ENCODE measurements around the gene ZSWIM4.
A peak's percentile ranks its signal among the peaks of the same experiment; 100 is the strongest.
"Not testable (repeated sequence)": the region's sequence is repeated elsewhere in the genome, so short reads cannot be mapped to it uniquely, and the experiment has no call there.

ZSWIM4 gene

GRCh38 chr19:13778398-13778797 lies 16.8 kb upstream of the ZSWIM4 start:
- no peak for DNase-seq (ENCODE audit: low read depth in 2 of 2)

GRCh38 chr19:13778847-13779246 lies 16.4 kb upstream of the ZSWIM4 start:
- DNase-seq (ENCODE audit: low read depth in 2 of 2): no peak

GRCh38 chr19:13779794-13780193 lies 15.4 kb upstream of the ZSWIM4 start:
- DNase-seq (ENCODE audit: low read depth in 2 of 2): not testable (repeated sequence)

GRCh38 chr19:13781547-13781946 lies 13.7 kb upstream of the ZSWIM4 start:
- no peak for DNase-seq (ENCODE audit: low read depth in 2 of 2)

GRCh38 chr19:13782537-13782936 lies 12.7 kb upstream of the ZSWIM4 start:
- DNase-seq (ENCODE audit: low read depth in 2 of 2): no peak

- no peak for DNase-seq (ENCODE audit: low read depth in 2 of 2)
Measured at GRCh38 chr19:13783565-13784500, 11.4 kb upstream of the ZSWIM4 start.

- DNase-seq (ENCODE audit: low read depth in 2 of 2): peak; percentile 49 to 68
Measured at GRCh38 chr19:13784731-13785452, 10.4 kb upstream of the ZSWIM4 start.

GRCh38 chr19:13788991-13789390 lies 6.3 kb upstream of the ZSWIM4 start:
- DNase-seq (ENCODE audit: low read depth in 2 of 2): no peak

- no peak for DNase-seq (ENCODE audit: low read depth in 2 of 2)
Measured at GRCh38 chr19:13790354-13790753, 4.9 kb upstream of the ZSWIM4 start.

- DNase-seq (ENCODE audit: low read depth in 2 of 2): not testable (repeated sequence)
Measured at GRCh38 chr19:13793317-13793716, 1.9 kb upstream of the ZSWIM4 start.

- no peak for DNase-seq (ENCODE audit: low read depth in 2 of 2)
Measured at GRCh38 chr19:13794398-13794756, 866 bp upstream of the ZSWIM4 start.

- no peak for DNase-seq (ENCODE audit: low read depth in 2 of 2)
Measured at GRCh38 chr19:13795595-13796300, 505 bp downstream of the ZSWIM4 start.

- no peak for DNase-seq (ENCODE audit: low read depth in 2 of 2)
Measured at GRCh38 chr19:13796301-13797057, 1.2 kb downstream of the ZSWIM4 start.

- no peak for DNase-seq (ENCODE audit: low read depth in 2 of 2)
Measured at GRCh38 chr19:13797058-13797440, 1.8 kb downstream of the ZSWIM4 start.

- DNase-seq (ENCODE audit: low read depth in 2 of 2): no peak
Measured at GRCh38 chr19:13797870-13798269, 2.6 kb downstream of the ZSWIM4 start.

GRCh38 chr19:13799669-13800068 lies 4.4 kb downstream of the ZSWIM4 start:
- DNase-seq (ENCODE audit: low read depth in 2 of 2): no peak

- DNase-seq (ENCODE audit: low read depth in 2 of 2): no peak
Measured at GRCh38 chr19:13803038-13803437, 7.8 kb downstream of the ZSWIM4 start.

GRCh38 chr19:13804830-13805683 lies 9.8 kb downstream of the ZSWIM4 start:
- DNase-seq (ENCODE audit: low read depth in 2 of 2): no peak

GRCh38 chr19:13806728-13807127 lies 11.5 kb downstream of the ZSWIM4 start:
- no peak for DNase-seq (ENCODE audit: low read depth in 2 of 2)

GRCh38 chr19:13807421-13808021 lies 12.3 kb downstream of the ZSWIM4 start:
- no peak for DNase-seq (ENCODE audit: low read depth in 2 of 2)
